H1 (cell line): Measurements from ENCODE around the gene NSG2. TPM values are rescaled to one million over a fixed set of nuclear protein-coding genes. Genes with fewer than 3 reads are reported as not detected.

ENCODE experiments used
- NRF1 ChIP-seq: IDR thresholded peaks from 2 replicates; pipeline ENCODE4 v1.6.1; 2011; ENCODE audit warnings: mild to moderate bottlenecking, low read depth, low read length, improper control_type of control experiment
- PHF8 ChIP-seq: fragments of 200-600 bp; sonication (generic); conservative IDR thresholded peaks from 2 replicates; pipeline ENCODE4 v1.7.1; 2012; ENCODE audit warnings: low read depth, mild to moderate bottlenecking, inconsistent platforms, low read length, moderate library complexity
- SUZ12 ChIP-seq: fragments of 200-600 bp; sonication (generic); IDR thresholded peaks from 2 replicates; pipeline ENCODE4 v1.6.1; 2012; ENCODE audit warnings: mild to moderate bottlenecking, inconsistent platforms, low read length, moderate library complexity, mixed read lengths
- polyA plus RNA-seq, 7 experiments: library from polyadenylated mRNA; depleted of rRNA in 3 of 7; stranded (reverse) in 5 of 7; unstranded in 2 of 7; fragments of >200 nt in 5 of 7; fragments of 200-250 nt in 2 of 7; gene quantifications; 1 replicate in 5 of 7; 2 replicates in 1 of 7; 4 replicates in 1 of 7; pipeline versions ENCODE4 v1.2.1 to v1.2.3, GENCODE V29; 2011 to 2013; ENCODE audit warnings: missing spikeins in 2 of 7, mixed read lengths in 2 of 7
- total RNA-seq: library from RNA; stranded (reverse); fragmentation: NEBNext Ultra II Directional; extraction: Animal tissue kit (Norgen Biotek cat#: 25700); gene quantifications from 2 replicates; pipeline ENCODE4 v1.2.1, GENCODE V29; 2021

The NSG2 gene
- total and polyA plus RNA-seq, 2 of the 8 experiments (the other 6 are each of a cell fraction or from before 2014, with no cell fraction given): 0.56 to 0.78 TPM

DNA sequence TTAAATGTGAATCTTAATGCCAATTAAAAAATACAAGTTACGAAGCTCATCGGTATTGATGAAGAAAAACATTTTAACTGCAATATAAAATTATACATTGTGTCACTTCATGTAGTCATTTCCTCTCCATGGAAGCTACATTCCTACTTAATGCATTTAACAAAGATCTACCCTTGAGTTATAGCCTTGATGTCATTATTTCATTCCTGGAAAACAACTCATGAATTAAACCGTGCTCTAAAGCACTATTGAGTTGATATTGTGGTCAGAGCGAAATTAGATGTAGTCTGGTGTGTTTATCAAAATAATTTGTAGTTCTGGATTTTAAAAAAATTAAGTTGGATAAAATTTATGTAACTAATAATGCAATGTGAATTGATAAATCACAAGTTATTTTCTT, 45.4 kb upstream of the NSG2 start (continued):
- TF ChIP-seq PHF8 (no peak), SUZ12 (no peak), NRF1 (no peak)
